Measurements from ENCODE around the gene IQCE. TPM values are rescaled to one million over a fixed set of nuclear protein-coding genes. Genes with fewer than 3 reads are reported as not detected.

Gene IQCE
- total RNA-seq, 1 experiment from 2014 or later: 16.7 TPM

DNA sequence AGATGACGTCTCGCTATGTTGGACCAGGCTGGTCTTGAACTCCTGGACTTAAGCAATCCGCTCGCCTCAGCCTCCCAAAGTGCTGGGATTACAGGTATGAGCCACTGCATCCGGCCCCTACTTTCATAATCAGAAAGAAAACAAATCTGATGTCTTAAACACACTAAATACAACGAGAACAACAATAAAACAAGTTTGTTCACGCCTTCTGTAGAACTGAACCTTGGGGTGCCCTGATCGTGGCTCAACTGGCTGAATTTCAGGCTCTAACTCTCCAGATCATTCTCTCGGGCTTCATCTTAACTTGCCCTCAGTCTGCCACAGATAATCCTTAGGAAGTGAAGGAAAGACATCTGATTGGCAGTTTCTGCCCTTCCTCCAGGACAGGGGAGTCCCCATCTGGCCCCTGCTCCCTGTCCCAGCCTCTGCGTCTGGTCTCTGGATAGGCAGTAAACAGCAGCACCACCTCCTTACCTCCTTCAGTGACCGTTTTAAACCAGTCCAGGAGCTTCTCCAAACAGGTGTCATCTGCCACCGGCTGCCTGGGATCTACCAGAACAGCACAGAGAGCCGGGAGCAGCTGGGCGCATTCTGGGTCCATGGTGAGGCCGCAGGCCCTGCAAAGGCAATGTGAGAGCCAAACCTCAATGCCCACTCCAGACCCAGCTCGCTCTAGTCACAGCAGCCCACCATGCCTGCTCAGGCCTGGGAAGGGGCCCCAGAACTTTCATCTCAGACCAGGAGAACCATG, 4.8 kb upstream of the IQCE start:
- Mint-ChIP-seq H3K4me1 (ENCODE audit: insufficient read depth, unreplicated experiment) (peaks cover 5% of the 10 kb centered on the region), H3K9me3 (ENCODE audit: unreplicated experiment) (no peaks in the 10 kb centered on the region), H3K27me3 (ENCODE audit: insufficient read depth, unreplicated experiment) (no peaks in the 10 kb centered on the region), H3K4me3 (ENCODE audit: unreplicated experiment) (peak overlapping the region; percentile 80), H3K36me3 (ENCODE audit: insufficient read depth, unreplicated experiment) (peaks cover 47% of the 10 kb centered on the region), H3K27ac (ENCODE audit: low read depth, unreplicated experiment) (peak overlapping the region; percentile 94)
- ChIA-PET CTCF (interaction anchor here (0.5 to 1.0 kb wide), 5 partner anchors 10 to 104 kb away, joined by 3 to 7 read pairs (median 3); no protein-coding TSS in a partner anchor), POLR2A (interaction anchor here (1.2 to 1.8 kb wide), 4 partner anchors 19 to 33 kb away, joined by 3 to 5 read pairs (median 4); no protein-coding TSS in a partner anchor)
- peak; percentile 42 for DNase-seq (ENCODE audit: unreplicated experiment)
- BruUV-seq (replicated peaks): TSS peak; percentile 52
- intact Hi-C loops (cut with micrococcal nuclease): loop anchor here (2.0 kb wide), 1 partner anchor 127 kb away; no protein-coding TSS in a partner anchor
- TF ChIP-seq, protein P1, sequence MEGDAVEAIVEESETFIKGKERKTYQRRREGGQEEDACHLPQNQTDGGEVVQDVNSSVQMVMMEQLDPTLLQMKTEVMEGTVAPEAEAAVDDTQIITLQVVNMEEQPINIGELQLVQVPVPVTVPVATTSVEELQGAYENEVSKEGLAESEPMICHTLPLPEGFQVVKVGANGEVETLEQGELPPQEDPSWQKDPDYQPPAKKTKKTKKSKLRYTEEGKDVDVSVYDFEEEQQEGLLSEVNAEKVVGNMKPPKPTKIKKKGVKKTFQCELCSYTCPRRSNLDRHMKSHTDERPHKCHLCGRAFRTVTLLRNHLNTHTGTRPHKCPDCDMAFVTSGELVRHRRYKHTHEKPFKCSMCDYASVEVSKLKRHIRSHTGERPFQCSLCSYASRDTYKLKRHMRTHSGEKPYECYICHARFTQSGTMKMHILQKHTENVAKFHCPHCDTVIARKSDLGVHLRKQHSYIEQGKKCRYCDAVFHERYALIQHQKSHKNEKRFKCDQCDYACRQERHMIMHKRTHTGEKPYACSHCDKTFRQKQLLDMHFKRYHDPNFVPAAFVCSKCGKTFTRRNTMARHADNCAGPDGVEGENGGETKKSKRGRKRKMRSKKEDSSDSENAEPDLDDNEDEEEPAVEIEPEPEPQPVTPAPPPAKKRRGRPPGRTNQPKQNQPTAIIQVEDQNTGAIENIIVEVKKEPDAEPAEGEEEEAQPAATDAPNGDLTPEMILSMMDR (IDR thresholded peaks at IDR 0.05; ENCODE audit: unreplicated experiment): no peak

DNA sequence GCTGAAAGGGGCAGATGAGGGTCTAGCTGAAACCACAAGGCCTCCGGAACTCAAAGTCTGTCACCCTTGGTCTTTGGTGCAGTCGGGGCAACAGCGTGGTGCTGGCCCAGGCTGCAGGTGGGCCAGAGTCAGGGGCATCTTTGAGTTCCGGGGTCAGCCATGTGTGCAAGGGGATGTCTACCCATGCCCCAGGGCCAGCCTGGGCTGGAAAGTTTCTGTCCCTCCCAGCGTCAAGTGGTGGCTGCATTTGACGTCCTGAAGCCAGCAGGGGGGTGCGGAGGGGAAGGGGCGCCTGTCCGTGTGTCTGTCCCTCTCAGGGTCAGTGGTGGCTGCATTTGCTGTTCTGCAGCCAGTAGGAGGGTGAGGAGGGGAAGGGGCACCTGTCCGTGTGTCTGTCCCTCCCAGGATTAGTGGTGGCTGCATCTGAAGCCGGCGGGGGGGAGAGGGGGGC, 4.1 kb upstream of the IQCE start:
- peak overlapping the region; percentile 80 for H3K4me3 Mint-ChIP-seq (ENCODE audit: unreplicated experiment)
- H3K36me3 Mint-ChIP-seq (ENCODE audit: insufficient read depth, unreplicated experiment): peaks cover 40% of the 10 kb centered on the region
- no peaks in the 10 kb centered on the region for H3K27me3 Mint-ChIP-seq (ENCODE audit: insufficient read depth, unreplicated experiment)
- intact Hi-C loops (cut with micrococcal nuclease): loop anchor here (2.0 to 5.0 kb wide), 4 partner anchors 32 to 126 kb away; partner anchors contain the start of genes GRIFIN and TTYH3
- POLR2A ChIA-PET: interaction anchor here (1.2 to 1.8 kb wide), 4 partner anchors 19 to 34 kb away, joined by 3 to 5 read pairs (median 4); no protein-coding TSS in a partner anchor
- DNase-seq (ENCODE audit: unreplicated experiment): peak; percentile 6
- TF ChIP-seq, protein P1 (IDR thresholded peaks at IDR 0.05; ENCODE audit: unreplicated experiment): no peak
- no TSS peak for BruUV-seq (replicated peaks)
- peak overlapping the region; percentile 94 for H3K27ac Mint-ChIP-seq (ENCODE audit: low read depth, unreplicated experiment)
- CTCF ChIA-PET: interaction anchor here (0.6 to 1.0 kb wide), 2 partner anchors 72 to 86 kb away, joined by 3 to 7 read pairs; no protein-coding TSS in a partner anchor
- H3K4me1 Mint-ChIP-seq (ENCODE audit: insufficient read depth, unreplicated experiment): peaks cover 5% of the 10 kb centered on the region
- H3K9me3 Mint-ChIP-seq (ENCODE audit: unreplicated experiment): no peaks in the 10 kb centered on the region

GRCh38 chr7:2555121-2556052, 3.4 kb upstream of the IQCE start, which contains the start of gene BRAT1:
Gene BRAT1 (minus strand): TSS chr7:2555524. CDS start chr7:2554431, 1,093 bp downstream.
- BruUV-seq (replicated peaks): no TSS peak
- ChIA-PET CTCF (interaction anchor here (1.0 kb wide), 1 partner anchor 86 kb away, joined by 7 read pairs; no protein-coding TSS in a partner anchor), POLR2A (interaction anchor here (1.0 to 1.4 kb wide), 6 partner anchors 16 to 45 kb away, joined by 3 to 6 read pairs (median 4); no protein-coding TSS in a partner anchor)
- peak; percentile 88 for DNase-seq (ENCODE audit: unreplicated experiment)
- Mint-ChIP-seq H3K4me3 (ENCODE audit: unreplicated experiment) (peak within 1 kb of the TSS; percentile 80), H3K27ac (ENCODE audit: low read depth, unreplicated experiment) (peak within 1 kb of the TSS; percentile 94), H3K9me3 (ENCODE audit: unreplicated experiment) (no peaks in the 10 kb centered on the region), H3K4me1 (ENCODE audit: insufficient read depth, unreplicated experiment) (peaks cover 11% of the 10 kb centered on the region), H3K27me3 (ENCODE audit: insufficient read depth, unreplicated experiment) (no peaks in the 10 kb centered on the region), H3K36me3 (ENCODE audit: insufficient read depth, unreplicated experiment) (peaks cover 33% of the 10 kb centered on the region)
- TF ChIP-seq, protein P1 (IDR thresholded peaks at IDR 0.05; ENCODE audit: unreplicated experiment): peak; percentile 58
- intact Hi-C loops (cut with micrococcal nuclease): loop anchor here (2.0 to 5.0 kb wide), 4 partner anchors 33 to 125 kb away; partner anchors contain the start of genes GRIFIN and TTYH3
